ENCODE data around the gene NXNL1. TPM values are rescaled to one million over a fixed set of nuclear protein-coding genes. Genes with fewer than 3 reads are reported as not detected.

Gene NXNL1
- total and polyA plus RNA-seq, 2 donors (not counting 3 experiments of a cell fraction or from before 2014, with no cell fraction given) = not detected

DNA sequence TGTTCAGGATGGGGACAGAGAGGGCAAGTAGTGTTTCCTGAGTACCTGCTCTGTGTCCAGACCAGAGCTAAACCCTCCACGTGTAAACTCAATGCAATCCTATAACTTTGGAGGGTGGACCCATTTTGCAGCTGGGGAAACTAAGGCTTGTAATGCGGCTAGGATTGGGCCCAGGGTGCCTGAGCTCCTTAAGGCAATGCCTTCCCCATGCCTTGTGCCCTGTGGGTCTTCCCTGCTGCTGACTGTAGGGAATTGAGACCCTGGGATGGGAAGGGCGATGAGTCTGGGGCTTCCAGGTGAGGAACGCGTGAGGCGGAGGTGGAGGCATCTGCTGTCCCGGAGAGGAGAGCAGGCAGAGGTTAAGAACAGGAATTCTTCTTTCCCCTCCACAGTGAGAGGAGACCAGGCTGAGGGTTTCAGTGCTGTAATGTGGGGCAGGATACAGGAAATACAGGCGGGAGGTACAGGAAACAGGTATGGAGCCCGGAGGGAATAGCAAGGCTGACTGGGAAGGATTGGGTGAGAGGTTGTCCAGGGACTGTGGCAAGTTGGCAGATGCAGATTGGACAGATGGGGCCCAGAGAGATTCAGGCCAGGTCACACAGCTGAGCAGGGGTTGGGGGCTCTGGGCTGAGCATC lies 28.8 kb upstream of the NXNL1 start:
- no peaks in the 10 kb centered on the region for H3K79me2 ChIP-seq (ENCODE audit: control insufficient read depth, insufficient read depth, low read length)
- TSS peak; percentile 20 for BruUV-seq (replicated peaks)
- H2AFZ ChIP-seq (ENCODE audit: low read depth, low read length) = peak overlapping the region; percentile 4
- H3K27ac ChIP-seq (ENCODE audit: insufficient read depth, low read depth, low read length) = peak overlapping the region; percentile 32
- H3K27me3 ChIP-seq (ENCODE audit: control insufficient read depth in 2 of 2, insufficient read depth in 2 of 2, low read length in 2 of 2) = no peaks in the 10 kb centered on the region
- intact Hi-C loops (cut with micrococcal nuclease) = loop anchor here (2.0 kb wide), 1 partner anchor 19 kb away; the partner anchor contains the start of gene SLC27A1
- no peaks in the 10 kb centered on the region for H3K9me3 ChIP-seq (replicated peaks; ENCODE audit: control insufficient read depth, insufficient read depth, low read length)
- TF ChIP-seq POLR2AphosphoS5 (IDR thresholded peaks at IDR 0.05; ENCODE audit: insufficient read depth, low read depth, low read length) (no peak), EZH2 (IDR thresholded peaks at IDR 0.05; ENCODE audit: borderline replicate concordance, low read depth, low read length, severe bottlenecking) (no peak), JUN (IDR thresholded peaks at IDR 0.05; ENCODE audit: borderline replicate concordance, insufficient read depth, insufficient read length, low read depth) (no peak), FOS (IDR thresholded peaks at IDR 0.05; ENCODE audit: borderline replicate concordance, insufficient read depth, low read length) (no peak), MYC (IDR thresholded peaks at IDR 0.05; ENCODE audit: low read depth, low read length) (no peak), MAX (IDR thresholded peaks at IDR 0.05; ENCODE audit: insufficient read depth, insufficient read length) (no peak), CTCF (IDR thresholded peaks at IDR 0.05; ENCODE audit: extremely low read depth in 1 of 2, insufficient read depth in 1 of 2, low read depth in 1 of 2, low read length in 2 of 2) (no peak), POLR2A (IDR thresholded peaks at IDR 0.05; ENCODE audit: low read depth, low read length) (no peak), GATA2 (IDR thresholded peaks at IDR 0.05; ENCODE audit: insufficient read depth, insufficient read length, low read depth, low read length) (no peak)
- no peaks in the 10 kb centered on the region for H4K20me1 ChIP-seq (replicated peaks; ENCODE audit: control insufficient read depth, extremely low read depth, insufficient read depth, low read length)
- FAIRE-seq (peak; percentile 78), DNase-seq (ENCODE audit: low read depth, low spot score) (peak; percentile 40)
- ChIA-PET POLR2A (no interaction called here), CTCF (no interaction called here)
- H3K36me3 ChIP-seq (ENCODE audit: control insufficient read depth in 2 of 2, extremely low read depth in 1 of 2, insufficient read depth in 2 of 2, low read length in 2 of 2) = no peaks in the 10 kb centered on the region
- H3K9me1 ChIP-seq (replicated peaks; ENCODE audit: control insufficient read depth, extremely low read depth, insufficient read depth, low read length) = no peaks in the 10 kb centered on the region
- H3K4me1 ChIP-seq (ENCODE audit: control insufficient read depth, extremely low read depth, insufficient read depth, low read length) = peaks cover 17% of the 10 kb centered on the region
- H3K4me3 ChIP-seq (replicated peaks in 1 of 3; ENCODE audit: insufficient read depth in 1 of 3, low read depth in 1 of 3, low read length in 3 of 3) = no peak overlapping the region
- peak overlapping the region; percentile 57 for H3K4me2 ChIP-seq (ENCODE audit: insufficient read depth, low read length)
- H3K9ac ChIP-seq (replicated peaks; ENCODE audit: extremely low read depth, insufficient read depth, low read length) = no peak overlapping the region
- dilution Hi-C loops (cut with MboI; ENCODE audit: extremely low pct_ligation_motif_present, low sequenced_read_pairs) = no loop called here
